Small intestine (tissue), 7 donors: ENCODE data around the gene PRR9. TPM values are rescaled to one million over a fixed set of nuclear protein-coding genes. Genes with fewer than 3 reads are reported as not detected.
"Not testable (repeated sequence)": the region's sequence is repeated elsewhere in the genome, so short reads cannot be mapped to it uniquely, and the experiment has no call there.

Experiments used
- DNase-seq, 2 donors: peaks; one replicate each; pipeline versions ENCODE4 v3.0.0 to v3.0.0-alpha.2; 2013
- FAIRE-seq: peaks from 2 replicates; lab custom pipeline; 2012; peaks lifted over from hg19 to GRCh38; lab: Jason Lieb, UNC
- H3K27ac ChIP-seq, 3 donors: one replicate each; pipeline ENCODE4 v1.5.1; 2013; ENCODE audit warnings: low read length in 2 of 3, mild to moderate bottlenecking in 2 of 3, control low read depth in 1 of 3, inconsistent platforms in 1 of 3, low read depth in 1 of 3, moderate library complexity in 1 of 3
- H3K27me3 ChIP-seq, 3 donors: one replicate each; pipeline ENCODE4 v1.6.1; 2013; ENCODE audit warnings: low read length in 3 of 3, inconsistent platforms in 1 of 3; ENCODE audit not compliant: control insufficient read depth in 3 of 3, insufficient read depth in 3 of 3
- H3K36me3 ChIP-seq, 3 donors: one replicate each; pipeline ENCODE4 v1.6.1; 2013; ENCODE audit warnings: low read length in 3 of 3, inconsistent platforms in 1 of 3, low read depth in 1 of 3, mild to moderate bottlenecking in 1 of 3, moderate library complexity in 1 of 3; ENCODE audit not compliant: control insufficient read depth in 3 of 3, insufficient read depth in 2 of 3
- H3K4me1 ChIP-seq, 3 donors: one replicate each; pipeline ENCODE4 v1.6.1; 2013; ENCODE audit warnings: low read length in 2 of 3, inconsistent platforms in 1 of 3, low read depth in 1 of 3, mild to moderate bottlenecking in 1 of 3, moderate library complexity in 1 of 3; ENCODE audit not compliant: control insufficient read depth in 3 of 3, insufficient read depth in 2 of 3
- H3K4me3 ChIP-seq, 3 donors: one replicate each; pipeline ENCODE4 v1.5.1; 2013; ENCODE audit warnings: low read length in 3 of 3, control low read depth in 1 of 3, inconsistent platforms in 1 of 3, low read depth in 1 of 3, mild to moderate bottlenecking in 1 of 3, moderate library complexity in 1 of 3
- H3K9me3 ChIP-seq, 2 donors: one replicate each; pipeline ENCODE4 v1.6.1; 2013; ENCODE audit warnings: low read depth in 1 of 2, low read length in 1 of 2; ENCODE audit not compliant: control insufficient read depth in 2 of 2, insufficient read depth in 1 of 2
- WGBS, 3 donors: extraction: QIAGEN DNeasy Blood & Tissue Kit; methylation state at CpG; one replicate each; pipeline ENCODE4 v1.1.7; 2013; 5-methylcytosine and 5-hydroxymethylcytosine counted together
- polyA plus RNA-seq, 4 donors: library from polyadenylated mRNA; stranded (reverse) in 3 of 4; unstranded in 1 of 4; fragments of 200-250 nt in 3 of 4; fragments of 120-200 nt in 1 of 4; gene quantifications; one replicate each; pipeline versions ENCODE4 v1.2.1 to v1.2.3, GENCODE V29; 2013
- donor health status: healthy with polysubstance abuse.
- donor health status: control.
- donor health status: control.
- donor health status: Bipolar disorder and iron deficiency.
- donor health status: healthy.

PRR9 gene
- polyA plus RNA-seq, 4 donors = not detected

DNA sequence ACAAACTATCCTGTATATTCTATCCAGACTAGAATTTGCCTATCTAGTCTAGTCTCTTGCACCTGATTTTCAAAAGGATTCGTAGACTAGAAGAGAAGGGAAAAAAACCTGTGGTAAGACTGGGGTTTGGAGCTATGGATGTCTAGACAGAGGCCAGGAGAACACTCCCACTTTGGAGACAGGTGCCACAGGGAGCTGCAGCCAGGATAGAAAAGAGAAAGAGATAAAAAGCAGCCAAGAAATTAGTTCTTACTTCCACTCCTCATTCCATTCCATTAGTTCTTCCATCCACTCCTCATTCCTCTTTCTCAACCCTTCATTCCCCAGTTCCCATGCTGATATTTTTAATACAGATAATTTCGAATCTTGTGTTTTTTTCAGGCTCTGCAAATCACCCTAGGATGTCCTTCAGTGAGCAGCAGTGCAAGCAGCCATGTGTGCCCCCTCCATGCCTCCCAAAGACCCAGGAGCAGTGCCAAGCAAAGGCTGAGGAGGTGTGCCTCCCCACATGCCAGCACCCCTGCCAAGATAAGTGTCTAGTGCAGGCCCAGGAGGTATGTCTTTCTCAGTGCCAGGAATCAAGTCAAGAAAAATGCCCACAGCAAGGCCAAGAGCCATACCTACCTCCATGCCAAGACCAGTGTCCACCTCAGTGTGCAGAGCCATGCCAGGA, 496 bp downstream of the PRR9 start:
- 43 to 63% (median 61%) methylated on average over 2 of the region's 2 CpGs for WGBS, 3 donors
- no peaks in the 10 kb centered on the region for H3K36me3 ChIP-seq
- H3K9me3 ChIP-seq = no peaks in the 10 kb centered on the region
- peaks cover 0 to 3% (median 1%) of the 10 kb centered on the region in 3 donors for H3K27me3 ChIP-seq
- FAIRE-seq (no peak), DNase-seq (no peak)
- no peak overlapping the region for H3K4me3 ChIP-seq
- peaks cover 0 to 2% (median 0%) of the 10 kb centered on the region in 3 donors for H3K4me1 ChIP-seq
- no peak overlapping the region for H3K27ac ChIP-seq

DNA sequence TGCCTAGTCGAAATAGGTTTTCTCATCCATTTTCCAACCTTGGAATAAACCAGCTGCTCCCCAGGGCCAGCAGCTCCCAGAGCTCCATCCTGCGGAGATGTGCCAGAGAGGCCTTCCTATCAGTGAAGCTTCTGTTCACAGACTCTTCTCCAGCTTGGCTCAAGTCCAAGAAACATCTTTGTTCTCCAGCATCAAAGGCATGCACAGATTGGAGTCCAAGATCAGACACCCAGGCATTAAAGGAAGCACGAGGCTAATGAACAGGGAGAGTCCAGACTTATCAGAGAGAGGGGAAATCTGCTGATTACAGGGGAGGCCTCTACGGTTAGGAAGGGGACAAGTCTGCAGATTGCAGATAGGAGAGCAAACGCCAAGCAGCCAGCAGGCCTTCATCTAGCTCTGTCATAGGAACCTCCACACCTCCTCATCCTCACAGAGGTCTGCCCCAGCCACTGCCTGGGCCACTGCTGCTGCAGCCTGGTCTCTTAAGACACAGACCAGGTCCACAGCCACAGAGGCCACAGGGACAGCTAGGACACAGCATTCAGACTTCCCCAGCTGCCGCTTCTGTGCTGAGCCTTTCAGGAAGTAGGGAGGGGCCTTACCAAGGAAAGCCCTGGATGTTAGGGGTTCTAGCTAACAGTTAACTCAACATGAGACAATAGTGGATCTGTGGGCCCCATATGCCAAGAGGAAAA, 3.4 kb downstream of the PRR9 start:
- peaks cover 0 to 2% (median 0%) of the 10 kb centered on the region in 3 donors for H3K4me1 ChIP-seq
- no peaks in the 10 kb centered on the region for H3K36me3 ChIP-seq
- no peak for FAIRE-seq
- peaks cover 0 to 3% (median 1%) of the 10 kb centered on the region in 3 donors for H3K27me3 ChIP-seq
- DNase-seq = peak in 1 of 2 donors; percentile 51
- no peak overlapping the region for H3K27ac ChIP-seq
- WGBS, 3 donors = 23 to 40% (median 29%) methylated on average over 6 of the region's 6 CpGs
- H3K4me3 ChIP-seq = no peak overlapping the region
- H3K9me3 ChIP-seq = no peaks in the 10 kb centered on the region

DNA sequence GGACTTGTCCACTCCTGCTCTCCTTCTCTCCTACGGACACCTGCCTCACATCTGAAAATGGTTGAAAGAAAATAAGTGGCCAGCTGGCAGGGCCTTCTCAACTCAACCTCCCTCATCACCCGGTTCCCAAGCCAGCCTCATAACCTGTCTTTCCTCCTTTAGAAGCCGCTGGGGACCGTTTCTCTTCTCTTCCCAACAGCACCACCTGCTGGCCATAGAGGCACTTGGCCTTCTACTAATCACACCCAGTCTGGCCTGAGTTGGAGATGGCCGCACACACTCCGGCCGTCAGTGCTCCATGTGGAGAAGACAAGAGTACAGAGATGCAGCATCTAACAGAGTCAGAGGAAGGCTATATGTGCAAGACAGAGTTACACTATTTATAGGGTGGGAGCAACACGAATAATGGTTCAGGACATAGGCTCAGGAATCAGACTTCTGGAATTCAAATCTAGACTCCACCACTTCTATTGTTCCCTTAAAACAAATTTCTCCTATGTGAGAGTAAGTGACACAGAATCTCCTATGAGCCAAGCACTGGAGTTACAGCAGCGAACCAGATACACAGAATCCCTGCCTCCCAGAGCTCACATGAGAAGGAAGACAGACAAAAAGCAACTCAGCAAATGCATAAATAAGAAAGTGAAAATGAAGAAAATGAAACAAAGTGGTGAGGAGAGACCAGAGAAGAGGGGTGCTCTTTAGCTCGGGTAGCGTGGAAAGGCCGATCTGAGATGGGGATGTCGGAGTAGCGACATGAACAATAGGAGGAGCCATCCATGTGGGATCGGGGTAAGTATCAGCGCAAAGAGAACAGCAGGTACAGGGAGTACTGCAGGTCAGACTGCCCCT, 5.9 kb downstream of the PRR9 start:
- H3K4me1 ChIP-seq, H3K4me3 ChIP-seq, H3K36me3 ChIP-seq, FAIRE-seq, H3K27ac ChIP-seq, H3K27me3 ChIP-seq, H3K9me3 ChIP-seq: not testable (repeated sequence)
- peak; percentile 64 to 67 for DNase-seq
- 39 to 44% (median 43%) methylated on average over 16 of the region's 16 CpGs for WGBS, 3 donors

- Histone ChIP-seq H3K27ac (no peak overlapping the region), H3K36me3 (no peaks in the 10 kb centered on the region), H3K27me3 (peaks cover 0 to 3% (median 2%) of the 10 kb centered on the region in 3 donors), H3K4me3 (no peak overlapping the region), H3K9me3 (peaks cover 0 to 3% of the 10 kb centered on the region in 2 donors), H3K4me1 (peaks cover 0 to 21% (median 19%) of the 10 kb centered on the region in 3 donors)
- 48 to 63% (median 59%) methylated on average over 2 of the region's 2 CpGs for WGBS, 3 donors
- FAIRE-seq (no peak), DNase-seq (no peak)
Observed at GRCh38 chr1:153227810-153228209, 10.4 kb downstream of the PRR9 start.

DNA sequence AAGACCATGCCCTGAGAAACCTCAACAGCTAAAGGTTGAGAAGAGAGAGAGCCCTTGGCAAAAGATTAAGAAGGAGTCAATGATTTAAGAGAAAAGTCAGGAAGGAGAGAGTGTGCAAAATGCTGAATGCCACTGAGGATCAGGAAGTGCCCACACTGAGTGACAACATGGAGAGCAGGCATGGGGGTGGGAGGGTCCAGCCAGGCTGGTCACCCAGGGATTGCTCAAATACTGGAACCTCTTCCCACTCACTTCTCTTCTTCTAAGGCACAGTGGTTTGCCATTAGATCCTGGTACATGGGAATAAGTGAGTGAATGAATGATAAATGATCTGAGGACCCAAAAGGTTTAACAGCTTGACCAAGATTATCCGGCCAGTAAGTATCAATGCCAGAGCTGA, 11.1 kb downstream of the PRR9 start:
- 82 to 95% (median 94%) methylated on average over 1 of the region's 1 CpG for WGBS, 3 donors

GRCh38 chr1:153229076-153229829, 11.9 kb downstream of the PRR9 start:
- H3K27me3 ChIP-seq, DNase-seq, H3K4me3 ChIP-seq, H3K27ac ChIP-seq, H3K36me3 ChIP-seq, FAIRE-seq, H3K9me3 ChIP-seq: not testable (repeated sequence)
- H3K4me1 ChIP-seq = peaks cover 0 to 32% (median 24%) of the 10 kb centered on the region in 3 donors
- WGBS, 3 donors = 58 to 74% (median 73%) methylated on average over 12 of the region's 12 CpGs

More for the DNA sequence above, 11.1 kb downstream of the PRR9 start:
- no peaks in the 10 kb centered on the region for H3K36me3 ChIP-seq
- peaks cover 0 to 6% of the 10 kb centered on the region in 2 donors for H3K9me3 ChIP-seq
- H3K4me3 ChIP-seq = no peak overlapping the region
- peaks cover 0 to 27% (median 24%) of the 10 kb centered on the region in 3 donors for H3K4me1 ChIP-seq
- DNase-seq = no peak
- H3K27ac ChIP-seq = no peak overlapping the region
- no peak for FAIRE-seq
- peaks cover 0 to 3% (median 2%) of the 10 kb centered on the region in 3 donors for H3K27me3 ChIP-seq

DNA sequence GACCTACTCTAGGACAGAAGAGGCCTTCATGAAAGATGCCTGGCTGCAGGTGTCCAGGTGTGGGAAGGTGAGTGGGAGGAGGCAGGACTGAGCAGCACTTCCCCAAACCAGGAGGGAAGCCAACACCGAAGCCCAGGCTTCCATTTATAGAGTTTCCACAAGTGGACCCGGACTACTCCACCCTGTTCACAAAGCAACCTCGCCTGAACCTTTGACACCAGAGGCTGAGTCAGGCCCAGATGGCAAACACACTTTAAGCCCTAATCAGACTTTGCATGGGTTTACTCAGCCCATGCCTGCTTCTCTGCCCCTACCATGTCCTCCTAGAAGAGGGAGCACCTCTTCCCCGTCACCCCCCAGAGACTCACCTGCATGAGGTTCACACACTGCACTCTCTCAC, 14.0 kb downstream of the PRR9 start:
- H3K4me3 ChIP-seq = no peak overlapping the region
- H3K27ac ChIP-seq = peak overlapping the region; percentile 46 to 96 (median 85)
- FAIRE-seq (no peak), DNase-seq (peak; percentile 79 to 95)
- peaks cover 0 to 9% of the 10 kb centered on the region in 2 donors for H3K9me3 ChIP-seq
- no peaks in the 10 kb centered on the region for H3K36me3 ChIP-seq
- WGBS, 3 donors = 8 to 55% (median 42%) methylated on average over 4 of the region's 4 CpGs
- H3K4me1 ChIP-seq = peaks cover 0 to 33% (median 24%) of the 10 kb centered on the region in 3 donors
- H3K27me3 ChIP-seq = peaks cover 0 to 3% (median 2%) of the 10 kb centered on the region in 3 donors
